Measurements from ENCODE around the gene TAPT1. TPM values are rescaled to one million over a fixed set of nuclear protein-coding genes. Genes with fewer than 3 reads are reported as not detected.
"Not testable (repeated sequence)": the region's sequence is repeated elsewhere in the genome, so short reads cannot be mapped to it uniquely, and the experiment has no call there.

TAPT1 gene
- total RNA-seq, 1 donor from 2014 or later: 25.3 TPM

DNA sequence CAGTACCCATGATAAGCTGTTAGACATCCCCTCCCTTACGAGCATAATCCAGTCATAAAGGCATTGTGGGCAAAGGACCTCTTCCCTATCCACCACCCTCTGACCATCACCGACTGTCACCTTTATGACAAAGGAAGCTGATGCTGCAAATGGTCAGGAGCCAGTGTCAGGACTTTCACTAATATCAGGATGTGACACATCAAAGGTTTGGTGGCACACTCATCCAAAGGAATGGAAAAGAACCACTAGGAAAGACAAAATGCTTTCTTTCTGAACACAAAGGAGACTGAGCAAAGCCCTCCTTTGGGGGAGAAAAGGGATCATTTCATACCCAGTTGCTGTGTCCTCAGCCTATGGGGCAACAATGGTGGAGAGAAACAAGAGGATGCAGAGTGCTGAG is 75.6 kb downstream of the TAPT1 start:
- FAIRE-seq (no peak), DNase-seq (ENCODE audit: low read depth) (no peak)
- H3K9me3 Mint-ChIP-seq (ENCODE audit: unreplicated experiment): peaks cover 9% of the 10 kb centered on the region
- H3K4me3 ChIP-seq (ENCODE audit: insufficient read depth, low read depth, low read length): no peak overlapping the region
- H3K4me1 Mint-ChIP-seq (ENCODE audit: low read depth, unreplicated experiment): no peaks in the 10 kb centered on the region
- H3K4me1 ChIP-seq (ENCODE audit: insufficient read depth, low read length): peaks cover 6% of the 10 kb centered on the region
- no peaks in the 10 kb centered on the region for H3K27me3 ChIP-seq (ENCODE audit: insufficient read depth, low read length)
- no peaks in the 10 kb centered on the region for H3K9me3 ChIP-seq (ENCODE audit: insufficient read depth, low read depth, low read length)
- no peak overlapping the region for H2AFZ ChIP-seq (ENCODE audit: low read depth, low read length)
- H3K4me2 ChIP-seq (ENCODE audit: low read length): no peak overlapping the region
- no peak for TF ChIP-seq EZH2 (IDR thresholded peaks at IDR 0.05; ENCODE audit: insufficient read depth, low read length)
- TF ChIP-seq, protein P1, sequence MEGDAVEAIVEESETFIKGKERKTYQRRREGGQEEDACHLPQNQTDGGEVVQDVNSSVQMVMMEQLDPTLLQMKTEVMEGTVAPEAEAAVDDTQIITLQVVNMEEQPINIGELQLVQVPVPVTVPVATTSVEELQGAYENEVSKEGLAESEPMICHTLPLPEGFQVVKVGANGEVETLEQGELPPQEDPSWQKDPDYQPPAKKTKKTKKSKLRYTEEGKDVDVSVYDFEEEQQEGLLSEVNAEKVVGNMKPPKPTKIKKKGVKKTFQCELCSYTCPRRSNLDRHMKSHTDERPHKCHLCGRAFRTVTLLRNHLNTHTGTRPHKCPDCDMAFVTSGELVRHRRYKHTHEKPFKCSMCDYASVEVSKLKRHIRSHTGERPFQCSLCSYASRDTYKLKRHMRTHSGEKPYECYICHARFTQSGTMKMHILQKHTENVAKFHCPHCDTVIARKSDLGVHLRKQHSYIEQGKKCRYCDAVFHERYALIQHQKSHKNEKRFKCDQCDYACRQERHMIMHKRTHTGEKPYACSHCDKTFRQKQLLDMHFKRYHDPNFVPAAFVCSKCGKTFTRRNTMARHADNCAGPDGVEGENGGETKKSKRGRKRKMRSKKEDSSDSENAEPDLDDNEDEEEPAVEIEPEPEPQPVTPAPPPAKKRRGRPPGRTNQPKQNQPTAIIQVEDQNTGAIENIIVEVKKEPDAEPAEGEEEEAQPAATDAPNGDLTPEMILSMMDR (IDR thresholded peaks at IDR 0.05; ENCODE audit: insufficient read depth, low read depth, low read length): no peak
- no peaks in the 10 kb centered on the region for H3K79me2 ChIP-seq (ENCODE audit: insufficient read depth, low read length)
- no peak overlapping the region for H3K27ac Mint-ChIP-seq (ENCODE audit: unreplicated experiment)
- no peaks in the 10 kb centered on the region for H3K36me3 Mint-ChIP-seq (ENCODE audit: low read depth, unreplicated experiment)
- no peak overlapping the region for H3K27ac ChIP-seq (ENCODE audit: low read depth, low read length)
- H3K4me3 Mint-ChIP-seq (ENCODE audit: unreplicated experiment): no peak overlapping the region
- no peak overlapping the region for H3K9ac ChIP-seq (ENCODE audit: low read length)
- H3K36me3 ChIP-seq (ENCODE audit: insufficient read depth, low read length): no peaks in the 10 kb centered on the region
- H3K27me3 Mint-ChIP-seq (ENCODE audit: low read depth, unreplicated experiment): no peaks in the 10 kb centered on the region
- no peaks in the 10 kb centered on the region for H4K20me1 ChIP-seq (ENCODE audit: insufficient read depth, low read length)

DNA sequence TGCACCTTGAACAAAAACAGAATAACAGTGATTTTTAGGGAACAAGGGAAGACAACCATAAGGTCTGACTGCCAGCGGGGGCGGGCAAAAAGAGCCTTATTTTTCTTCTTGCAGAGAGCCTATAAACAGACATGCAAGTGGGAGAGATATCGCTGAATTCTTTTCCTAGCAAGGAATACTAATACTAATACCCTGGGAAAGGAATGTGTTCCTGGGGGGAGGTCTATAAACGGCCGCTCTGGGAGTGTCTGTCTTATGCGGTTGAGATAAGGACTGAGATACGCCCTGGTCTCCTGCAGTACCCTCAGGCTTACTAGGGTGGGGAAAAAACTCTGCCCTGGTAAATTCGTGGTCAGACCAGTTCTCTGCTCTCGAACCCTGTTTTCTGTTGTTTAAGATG is 81.4 kb downstream of the TAPT1 start:
- not testable (repeated sequence) for H3K9me3 ChIP-seq (ENCODE audit: insufficient read depth, low read depth, low read length); H2AFZ ChIP-seq (ENCODE audit: low read depth, low read length); H3K27me3 Mint-ChIP-seq (ENCODE audit: low read depth, unreplicated experiment); H3K27me3 ChIP-seq (ENCODE audit: insufficient read depth, low read length); H3K79me2 ChIP-seq (ENCODE audit: insufficient read depth, low read length); H3K36me3 ChIP-seq (ENCODE audit: insufficient read depth, low read length); H3K9ac ChIP-seq (ENCODE audit: low read length); H3K4me3 Mint-ChIP-seq (ENCODE audit: unreplicated experiment); H3K27ac ChIP-seq (ENCODE audit: low read depth, low read length); H3K27ac Mint-ChIP-seq (ENCODE audit: unreplicated experiment); H4K20me1 ChIP-seq (ENCODE audit: insufficient read depth, low read length); H3K4me2 ChIP-seq (ENCODE audit: low read length); FAIRE-seq; DNase-seq (ENCODE audit: low read depth); H3K36me3 Mint-ChIP-seq (ENCODE audit: low read depth, unreplicated experiment); H3K4me3 ChIP-seq (ENCODE audit: insufficient read depth, low read depth, low read length)
- peaks cover 21% of the 10 kb centered on the region for H3K4me1 Mint-ChIP-seq (ENCODE audit: low read depth, unreplicated experiment)
- H3K9me3 Mint-ChIP-seq (ENCODE audit: unreplicated experiment): peaks cover 22% of the 10 kb centered on the region
- peaks cover 19% of the 10 kb centered on the region for H3K4me1 ChIP-seq (ENCODE audit: insufficient read depth, low read length)

DNA sequence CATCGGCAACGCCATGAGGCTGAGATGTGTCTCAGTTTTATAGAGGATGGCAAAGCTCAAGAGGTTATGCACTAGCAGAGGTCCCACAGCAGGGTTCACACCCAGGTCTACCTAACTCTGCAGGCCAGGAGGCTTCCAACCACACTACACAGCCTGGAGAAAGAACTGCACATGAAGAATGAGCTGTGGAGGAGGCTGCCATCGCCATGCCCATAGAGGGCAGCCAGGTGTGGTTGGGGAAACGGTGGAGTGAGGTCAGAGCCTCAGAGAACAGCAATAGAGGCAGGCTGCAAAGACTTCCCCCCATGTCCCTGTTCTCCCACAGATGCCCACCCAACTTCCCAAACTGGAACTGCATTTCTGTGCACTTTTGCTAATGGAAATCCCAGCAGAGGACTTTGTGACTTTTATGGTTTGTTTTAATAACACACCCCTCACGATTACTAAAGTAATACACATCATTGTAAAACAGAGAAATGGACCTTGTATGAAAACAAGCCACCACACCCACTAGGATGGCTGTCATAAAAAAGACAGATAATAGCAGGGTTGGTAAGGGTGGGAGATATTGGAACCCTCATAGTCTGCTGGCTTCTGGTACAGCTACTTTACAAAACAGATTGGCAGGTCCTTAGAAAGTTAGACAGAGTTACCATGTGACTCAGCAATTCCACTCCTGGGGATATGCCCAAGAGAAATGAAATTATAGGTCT is 83.5 kb downstream of the TAPT1 start:
- H2AFZ ChIP-seq (ENCODE audit: low read depth, low read length): no peak overlapping the region
- H3K27me3 ChIP-seq (ENCODE audit: insufficient read depth, low read length): no peaks in the 10 kb centered on the region
- H4K20me1 ChIP-seq (ENCODE audit: insufficient read depth, low read length): no peaks in the 10 kb centered on the region
- H3K27ac ChIP-seq (ENCODE audit: low read depth, low read length): no peak overlapping the region
- peaks cover 27% of the 10 kb centered on the region for H3K4me1 Mint-ChIP-seq (ENCODE audit: low read depth, unreplicated experiment)
- FAIRE-seq (no peak), DNase-seq (ENCODE audit: low read depth) (no peak)
- H3K4me1 ChIP-seq (ENCODE audit: insufficient read depth, low read length): peaks cover 19% of the 10 kb centered on the region
- H3K9ac ChIP-seq (ENCODE audit: low read length): no peak overlapping the region
- no peaks in the 10 kb centered on the region for H3K9me3 ChIP-seq (ENCODE audit: insufficient read depth, low read depth, low read length)
- no peak overlapping the region for H3K4me2 ChIP-seq (ENCODE audit: low read length)
- no peak overlapping the region for H3K4me3 Mint-ChIP-seq (ENCODE audit: unreplicated experiment)
- TF ChIP-seq EZH2 (IDR thresholded peaks at IDR 0.05; ENCODE audit: insufficient read depth, low read length): no peak
- TF ChIP-seq, protein P1 (IDR thresholded peaks at IDR 0.05; ENCODE audit: insufficient read depth, low read depth, low read length): no peak
- H3K4me3 ChIP-seq (ENCODE audit: insufficient read depth, low read depth, low read length): no peak overlapping the region
- no peaks in the 10 kb centered on the region for H3K36me3 Mint-ChIP-seq (ENCODE audit: low read depth, unreplicated experiment)
- no peaks in the 10 kb centered on the region for H3K27me3 Mint-ChIP-seq (ENCODE audit: low read depth, unreplicated experiment)
- no peaks in the 10 kb centered on the region for H3K79me2 ChIP-seq (ENCODE audit: insufficient read depth, low read length)
- no peak overlapping the region for H3K27ac Mint-ChIP-seq (ENCODE audit: unreplicated experiment)
- peaks cover 18% of the 10 kb centered on the region for H3K9me3 Mint-ChIP-seq (ENCODE audit: unreplicated experiment)
- no peaks in the 10 kb centered on the region for H3K36me3 ChIP-seq (ENCODE audit: insufficient read depth, low read length)
